Parathyroid adenoma (tissue), 2 donors: Measurements from ENCODE around the gene SETD3.

Source experiments
- H2AFZ ChIP-seq: fragments of 300-600 bp; sonication (generic); one replicate; pipeline ENCODE4 v1.7.0; 2017; ENCODE audit warnings: antibody characterized with exemption, mild to moderate bottlenecking
- H3K27ac ChIP-seq: fragments of 300-600 bp; sonication (generic); one replicate; pipeline ENCODE4 v1.7.0; 2017
- H3K27me3 ChIP-seq: fragments of 300-600 bp; sonication (generic); one replicate; pipeline ENCODE4 v1.7.0; 2017; ENCODE audit warnings: low read length; ENCODE audit not compliant: control insufficient read depth, insufficient read depth
- H3K36me3 ChIP-seq: fragments of 300-600 bp; sonication (generic); one replicate; pipeline ENCODE4 v1.7.0; 2017; ENCODE audit warnings: low read length; ENCODE audit not compliant: control insufficient read depth, insufficient read depth
- H3K4me1 ChIP-seq: fragments of 300-600 bp; sonication (generic); one replicate; pipeline ENCODE4 v1.7.0; 2017; ENCODE audit warnings: control low read depth
- H3K4me2 ChIP-seq: fragments of 300-600 bp; sonication (generic); one replicate; pipeline ENCODE4 v1.7.0; 2017; ENCODE audit warnings: low read length
- H3K4me3 ChIP-seq: fragments of 300-600 bp; sonication (generic); one replicate; pipeline ENCODE4 v1.7.0; 2017; ENCODE audit warnings: low read depth, low read length
- H3K79me2 ChIP-seq: fragments of 300-600 bp; sonication (generic); one replicate; pipeline ENCODE4 v1.7.0; 2017; ENCODE audit warnings: control low read depth
- H3K9ac ChIP-seq: fragments of 300-600 bp; sonication (generic); one replicate; pipeline ENCODE4 v1.7.0; 2017; ENCODE audit warnings: mild to moderate bottlenecking
- H3K9me3 ChIP-seq: fragments of 300-600 bp; sonication (generic); one replicate; pipeline ENCODE4 v1.7.0; 2017; ENCODE audit warnings: low read length; ENCODE audit not compliant: control insufficient read depth
- TF ChIP-seq, protein P1 (sequence below): fragments of 300-600 bp; sonication (generic); IDR thresholded peaks from one replicate; pipeline ENCODE4 v1.7.0; 2017; ENCODE audit warnings: antibody characterized with exemption, mild to moderate bottlenecking
- donor health status: primary hyperparathyroidism.

The SETD3 gene

DNA sequence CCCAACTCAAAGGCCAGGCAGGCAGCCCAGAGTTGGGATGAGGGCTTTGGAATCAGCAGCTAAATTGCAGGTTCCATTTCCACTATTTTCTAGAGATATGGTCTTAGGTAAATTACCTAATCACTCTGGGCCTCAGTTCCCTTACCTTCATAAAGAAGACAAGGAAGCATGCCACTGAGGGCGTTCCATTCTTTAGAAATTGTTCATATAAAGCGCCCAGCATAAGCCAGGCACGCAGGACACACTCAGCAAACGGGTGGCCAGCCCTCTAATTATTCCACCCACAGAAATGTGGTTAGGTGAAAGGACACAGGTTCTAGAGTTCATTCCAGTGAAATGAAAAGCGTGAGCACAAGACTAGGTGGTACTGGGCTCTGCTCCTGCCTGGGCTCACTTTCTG lies 120.8 kb downstream of the SETD3 start:
- Histone ChIP-seq H3K4me2 (no peak overlapping the region), H3K9me3 (no peaks in the 10 kb centered on the region), H3K4me3 (no peak overlapping the region), H3K36me3 (no peaks in the 10 kb centered on the region), H3K27me3 (no peaks in the 10 kb centered on the region), H2AFZ (no peak overlapping the region), H3K4me1 (no peaks in the 10 kb centered on the region), H3K79me2 (no peaks in the 10 kb centered on the region), H3K9ac (no peak overlapping the region), H3K27ac (no peak overlapping the region)
- TF ChIP-seq, protein P1, sequence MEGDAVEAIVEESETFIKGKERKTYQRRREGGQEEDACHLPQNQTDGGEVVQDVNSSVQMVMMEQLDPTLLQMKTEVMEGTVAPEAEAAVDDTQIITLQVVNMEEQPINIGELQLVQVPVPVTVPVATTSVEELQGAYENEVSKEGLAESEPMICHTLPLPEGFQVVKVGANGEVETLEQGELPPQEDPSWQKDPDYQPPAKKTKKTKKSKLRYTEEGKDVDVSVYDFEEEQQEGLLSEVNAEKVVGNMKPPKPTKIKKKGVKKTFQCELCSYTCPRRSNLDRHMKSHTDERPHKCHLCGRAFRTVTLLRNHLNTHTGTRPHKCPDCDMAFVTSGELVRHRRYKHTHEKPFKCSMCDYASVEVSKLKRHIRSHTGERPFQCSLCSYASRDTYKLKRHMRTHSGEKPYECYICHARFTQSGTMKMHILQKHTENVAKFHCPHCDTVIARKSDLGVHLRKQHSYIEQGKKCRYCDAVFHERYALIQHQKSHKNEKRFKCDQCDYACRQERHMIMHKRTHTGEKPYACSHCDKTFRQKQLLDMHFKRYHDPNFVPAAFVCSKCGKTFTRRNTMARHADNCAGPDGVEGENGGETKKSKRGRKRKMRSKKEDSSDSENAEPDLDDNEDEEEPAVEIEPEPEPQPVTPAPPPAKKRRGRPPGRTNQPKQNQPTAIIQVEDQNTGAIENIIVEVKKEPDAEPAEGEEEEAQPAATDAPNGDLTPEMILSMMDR = no peak

DNA sequence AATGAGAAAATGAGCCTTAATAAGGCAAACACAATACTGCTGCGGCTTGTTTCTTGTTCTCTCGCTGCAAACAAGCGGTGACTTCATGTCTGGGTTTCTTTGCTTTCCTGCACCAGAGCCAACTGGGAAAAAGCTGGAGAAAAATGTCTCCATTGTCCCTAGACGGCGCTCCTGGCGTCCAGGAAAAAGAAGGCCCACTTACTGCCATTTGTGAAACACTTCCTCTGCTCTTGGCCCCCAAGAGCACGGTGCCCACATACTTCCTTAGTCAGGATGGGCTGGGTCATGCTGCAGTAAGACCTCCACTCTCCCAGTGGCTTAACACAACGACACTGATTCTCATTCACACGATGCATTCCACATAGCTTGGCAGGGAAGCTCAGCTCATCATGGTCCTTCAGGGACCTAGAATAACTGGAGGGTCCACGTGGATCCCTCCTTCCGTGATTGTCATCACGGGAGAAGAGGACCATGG lies 122.7 kb downstream of the SETD3 start:
- Histone ChIP-seq H3K36me3 (no peaks in the 10 kb centered on the region), H3K27me3 (no peaks in the 10 kb centered on the region), H3K79me2 (no peaks in the 10 kb centered on the region), H3K9ac (no peak overlapping the region), H2AFZ (no peak overlapping the region), H3K4me3 (no peak overlapping the region), H3K27ac (no peak overlapping the region), H3K4me2 (no peak overlapping the region), H3K9me3 (no peaks in the 10 kb centered on the region), H3K4me1 (no peaks in the 10 kb centered on the region)
- TF ChIP-seq, protein P1 = no peak

DNA sequence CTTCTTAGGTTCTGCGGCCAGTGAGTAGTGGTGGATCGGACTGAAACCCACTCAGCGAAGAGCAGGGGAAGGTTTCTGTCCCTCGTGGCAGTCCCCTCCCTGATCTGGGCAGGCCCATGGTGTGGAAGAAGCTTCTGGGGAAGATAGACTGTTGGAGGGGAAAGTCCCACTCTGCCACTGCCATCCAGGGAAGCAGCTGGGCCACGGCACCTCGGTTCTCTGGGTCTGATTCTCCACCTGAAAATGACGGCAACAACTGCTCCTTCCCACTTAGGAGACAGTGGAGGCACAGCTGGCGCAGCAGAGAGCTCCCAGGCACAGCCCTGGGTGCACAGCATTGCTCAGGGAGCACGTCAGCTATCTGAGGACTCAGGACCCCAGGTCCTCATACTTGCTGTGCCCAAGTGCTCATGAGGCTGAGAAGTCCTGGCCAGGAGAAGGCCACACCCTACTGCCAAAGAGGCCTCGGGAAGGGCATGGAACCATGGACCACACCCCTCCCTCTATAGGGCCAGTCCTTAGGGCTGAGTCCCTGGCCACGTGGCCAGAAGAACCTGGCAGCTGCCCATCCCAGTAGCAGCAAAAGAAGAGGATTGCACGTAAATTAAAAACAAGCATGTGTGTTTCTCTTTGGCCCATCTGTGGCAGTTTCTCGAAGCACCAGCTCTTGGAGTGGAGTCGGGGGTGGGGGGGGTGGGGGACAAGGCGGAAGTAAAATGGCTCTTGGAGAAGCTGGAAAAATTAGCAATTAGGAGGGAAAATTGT lies 123.3 kb downstream of the SETD3 start:
- Histone ChIP-seq H2AFZ (no peak overlapping the region), H3K27me3 (no peaks in the 10 kb centered on the region), H3K27ac (no peak overlapping the region), H3K9ac (no peak overlapping the region), H3K4me1 (no peaks in the 10 kb centered on the region), H3K4me2 (no peak overlapping the region), H3K36me3 (no peaks in the 10 kb centered on the region), H3K79me2 (no peaks in the 10 kb centered on the region), H3K4me3 (no peak overlapping the region), H3K9me3 (no peaks in the 10 kb centered on the region)
- TF ChIP-seq, protein P1 = no peak

DNA sequence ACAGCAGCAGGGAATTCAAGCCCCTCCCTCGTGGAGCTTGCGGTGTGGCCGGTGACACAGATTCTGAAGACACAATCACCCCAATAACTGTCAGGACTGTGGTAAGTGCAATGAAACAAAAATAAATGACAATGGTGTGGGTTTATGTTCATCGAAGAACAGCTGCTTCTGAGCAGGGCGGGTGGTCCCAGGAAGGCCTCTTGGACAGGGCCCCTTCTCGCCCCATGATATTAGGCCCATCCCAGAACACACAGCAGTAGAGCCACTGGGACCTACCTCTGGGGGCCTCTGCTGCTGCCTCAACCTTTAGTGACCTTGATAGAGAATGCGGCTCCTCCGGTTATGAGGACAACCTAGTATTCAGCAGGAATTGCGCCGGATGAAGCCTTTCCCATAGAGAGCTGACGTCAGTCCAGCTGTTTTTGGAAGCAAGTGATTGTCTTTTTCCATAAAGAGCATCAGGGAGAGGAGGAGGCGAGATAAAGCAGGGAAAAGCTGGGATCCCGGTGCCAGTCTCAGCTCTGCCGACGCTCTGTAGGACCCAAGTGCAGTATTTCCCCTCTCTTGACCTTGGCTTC lies 124.5 kb downstream of the SETD3 start:
- TF ChIP-seq, protein P1 = no peak
- H3K4me1 ChIP-seq = no peaks in the 10 kb centered on the region
- H3K27me3 ChIP-seq = no peaks in the 10 kb centered on the region
- H3K27ac ChIP-seq = no peak overlapping the region
- H3K79me2 ChIP-seq = no peaks in the 10 kb centered on the region
- H3K4me3 ChIP-seq = no peak overlapping the region
- H3K9me3 ChIP-seq = no peaks in the 10 kb centered on the region
- no peak overlapping the region for H3K4me2 ChIP-seq
- no peaks in the 10 kb centered on the region for H3K36me3 ChIP-seq
- H2AFZ ChIP-seq = no peak overlapping the region
- no peak overlapping the region for H3K9ac ChIP-seq
